ENCODE results near the gene RPL18. TPM values are rescaled to one million over a fixed set of nuclear protein-coding genes. Genes with fewer than 3 reads are reported as not detected.

RPL18 gene
- total and polyA plus RNA-seq, 4 experiments from 2014 or later = 2,084 to 2,448 (median 2,268) TPM

- peak in 4 of 5 donors; percentile 91 to 97 (median 92) for DNase-seq
- no peaks in the 10 kb centered on the region for H3K27me3 Mint-ChIP-seq
- CTCF ChIA-PET (ENCODE audit: partially characterized antibody) = interaction anchor here (2.3 to 2.7 kb wide), 2 partner anchors 7 to 37 kb away, joined by 5 to 16 read pairs; partner anchors contain the start of gene CA11
- intact Hi-C loops (cut with micrococcal nuclease) = loop anchor here (1.0 to 5.0 kb wide), 7 partner anchors 8 to 354 kb away; partner anchors contain the start of genes CA11, GYS1, RPL18 and RUVBL2
- H3K9me3 Mint-ChIP-seq = peaks cover 0 to 4% (median 0%) of the 10 kb centered on the region in 8 donors
- peaks cover 37% of the 10 kb centered on the region for H3K4me1 ChIP-seq (ENCODE audit: insufficient read depth, low read length)
- no peaks in the 10 kb centered on the region for H3K9me3 ChIP-seq (ENCODE audit: control insufficient read depth in 1 of 2, low read length in 2 of 2)
- H3K36me3 Mint-ChIP-seq = peaks cover 0 to 23% of the 10 kb centered on the region in 2 donors
- peak overlapping the region; percentile 89 to 100 (median 99) for H3K4me3 Mint-ChIP-seq
- H3K4me1 Mint-ChIP-seq = peaks cover 20 to 55% (median 36%) of the 10 kb centered on the region in 4 donors
- H3K27ac ChIP-seq (ENCODE audit: low read depth, low read length) = peak overlapping the region; percentile 88
- peak overlapping the region; percentile 52 to 58 for H3K4me3 ChIP-seq (ENCODE audit: low read length in 2 of 2)
- H3K27me3 ChIP-seq (ENCODE audit: insufficient read depth, low read length) = no peaks in the 10 kb centered on the region
- peak overlapping the region; percentile 93 to 100 (median 99) for H3K27ac Mint-ChIP-seq
- POLR2A ChIA-PET (ENCODE audit: partially characterized antibody) = interaction anchor here (0.6 to 3.4 kb wide), 18 partner anchors 7 to 305 kb away, joined by 3 to 70 read pairs (median 6); partner anchors contain the start of genes CA11, FAM83E, RPL18 and SPHK2
- H3K36me3 ChIP-seq (ENCODE audit: insufficient read depth, low read length) = peaks cover 4% of the 10 kb centered on the region
Measured at GRCh38 chr19:48637948-48638830, 19.2 kb upstream of the RPL18 start.

GRCh38 chr19:48637449-48637947 is 18.5 kb upstream of the RPL18 start:
- peaks cover 0 to 4% (median 0%) of the 10 kb centered on the region in 8 donors for H3K9me3 Mint-ChIP-seq
- peak in 4 of 5 donors; percentile 99 to 100 (median 100) for DNase-seq
- peaks cover 3 to 26% of the 10 kb centered on the region in 2 donors for H3K36me3 Mint-ChIP-seq
- ChIA-PET CTCF (ENCODE audit: partially characterized antibody) (interaction anchor here (1.3 to 2.7 kb wide), 3 partner anchors 8 to 38 kb away, joined by 4 to 16 read pairs (median 5); partner anchors contain the start of gene CA11), POLR2A (ENCODE audit: partially characterized antibody) (interaction anchor here (0.6 to 3.4 kb wide), 16 partner anchors 8 to 304 kb away, joined by 3 to 70 read pairs (median 6); partner anchors contain the start of genes CA11, FAM83E, RPL18 and SPHK2)
- peak overlapping the region; percentile 89 to 100 (median 99) for H3K4me3 Mint-ChIP-seq
- Histone ChIP-seq H3K4me3 (ENCODE audit: low read length in 2 of 2) (peak overlapping the region; percentile 52 to 58), H3K36me3 (ENCODE audit: insufficient read depth, low read length) (peaks cover 10% of the 10 kb centered on the region), H3K9me3 (ENCODE audit: control insufficient read depth in 1 of 2, low read length in 2 of 2) (no peaks in the 10 kb centered on the region), H3K27me3 (ENCODE audit: insufficient read depth, low read length) (no peaks in the 10 kb centered on the region), H3K4me1 (ENCODE audit: insufficient read depth, low read length) (peaks cover 44% of the 10 kb centered on the region), H3K27ac (ENCODE audit: low read depth, low read length) (peak overlapping the region; percentile 88)
- H3K27ac Mint-ChIP-seq = peak overlapping the region; percentile 93 to 100 (median 99)
- peaks cover 20 to 55% (median 39%) of the 10 kb centered on the region in 4 donors for H3K4me1 Mint-ChIP-seq
- intact Hi-C loops (cut with micrococcal nuclease) = loop anchor here (1.0 to 5.0 kb wide), 6 partner anchors 13 to 355 kb away; partner anchors contain the start of genes GYS1, RPL18, RUVBL2 and SPHK2
- no peaks in the 10 kb centered on the region for H3K27me3 Mint-ChIP-seq

GRCh38 chr19:48636859-48637448 is 18.0 kb upstream of the RPL18 start, which contains the start of gene DBP:
DBP (minus strand) TSS chr19:48637379; CDS start chr19:48636994, 385 bp downstream.
- peak within 1 kb of the TSS; percentile 89 to 100 (median 99) for H3K4me3 Mint-ChIP-seq
- peak within 1 kb of the TSS; percentile 88 for H3K27ac ChIP-seq (ENCODE audit: low read depth, low read length)
- peaks cover 0 to 4% (median 0%) of the 10 kb centered on the region in 8 donors for H3K9me3 Mint-ChIP-seq
- peaks cover 14% of the 10 kb centered on the region for H3K36me3 ChIP-seq (ENCODE audit: insufficient read depth, low read length)
- no peaks in the 10 kb centered on the region for H3K27me3 Mint-ChIP-seq
- H3K27ac Mint-ChIP-seq = peak within 1 kb of the TSS; percentile 93 to 100 (median 99)
- no peaks in the 10 kb centered on the region for H3K9me3 ChIP-seq (ENCODE audit: control insufficient read depth in 1 of 2, low read length in 2 of 2)
- intact Hi-C loops (cut with micrococcal nuclease) = loop anchor here (1.0 to 5.0 kb wide), 6 partner anchors 13 to 355 kb away; partner anchors contain the start of genes GYS1, RPL18, RUVBL2 and SPHK2
- H3K27me3 ChIP-seq (ENCODE audit: insufficient read depth, low read length) = no peaks in the 10 kb centered on the region
- ChIA-PET CTCF (ENCODE audit: partially characterized antibody) (interaction anchor here (1.3 to 2.7 kb wide), 3 partner anchors 9 to 38 kb away, joined by 4 to 16 read pairs (median 5); partner anchors contain the start of gene CA11), POLR2A (ENCODE audit: partially characterized antibody) (interaction anchor here (0.9 to 3.4 kb wide), 14 partner anchors 9 to 304 kb away, joined by 3 to 70 read pairs (median 7); partner anchors contain the start of genes CA11, FAM83E, RPL18 and SPHK2)
- peaks cover 20 to 56% (median 41%) of the 10 kb centered on the region in 4 donors for H3K4me1 Mint-ChIP-seq
- H3K4me3 ChIP-seq (ENCODE audit: low read length in 2 of 2) = peak within 1 kb of the TSS; percentile 52 to 88
- DNase-seq = peak in 1 of 5 donors; percentile 62
- peaks cover 6 to 30% of the 10 kb centered on the region in 2 donors for H3K36me3 Mint-ChIP-seq
- H3K4me1 ChIP-seq (ENCODE audit: insufficient read depth, low read length) = peaks cover 46% of the 10 kb centered on the region

DNA sequence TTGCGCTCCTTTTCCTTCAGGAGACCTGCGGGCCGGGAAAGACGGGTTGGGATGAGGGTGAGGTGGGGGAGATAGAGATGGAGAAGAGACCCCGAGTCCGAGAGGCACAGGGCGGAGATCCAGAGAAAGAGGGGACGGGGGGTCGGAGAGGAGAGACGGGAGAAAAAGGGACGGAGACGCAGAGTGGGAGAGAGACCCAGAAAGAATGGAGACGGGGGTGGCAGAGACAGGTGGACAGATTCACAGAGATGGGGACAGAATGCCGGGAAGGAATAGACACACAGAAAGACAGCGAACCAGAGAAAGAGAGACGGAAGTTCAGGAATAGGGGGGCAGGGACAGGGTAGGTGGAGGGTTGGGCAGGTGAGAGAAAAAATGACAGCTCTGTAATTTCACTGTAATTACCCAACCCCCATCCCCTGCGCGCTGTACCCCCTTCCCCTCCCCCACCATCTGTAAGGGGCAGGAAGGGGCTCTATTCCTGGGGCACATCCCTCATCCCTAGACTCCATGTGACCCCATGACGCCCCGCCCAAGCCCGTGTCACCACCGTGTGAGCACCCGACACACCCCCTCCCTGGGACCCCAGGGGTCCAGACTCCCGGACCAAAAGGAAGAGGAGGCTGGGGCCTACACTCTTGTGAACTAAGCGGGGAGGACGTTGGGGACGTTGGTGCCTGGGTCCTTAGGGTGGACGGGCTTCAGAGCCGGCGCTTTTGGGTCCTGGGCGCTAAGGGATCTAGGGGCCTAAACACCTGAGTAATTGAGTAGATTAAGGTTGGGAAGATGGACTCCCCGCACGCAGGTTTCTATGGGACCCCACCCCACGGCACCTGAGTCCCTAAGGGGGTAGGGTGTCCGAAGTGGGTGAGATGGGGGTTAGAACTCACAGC is 17.2 kb upstream of the RPL18 start:
- ChIA-PET POLR2A (ENCODE audit: partially characterized antibody) (interaction anchor here (1.2 to 3.4 kb wide), 8 partner anchors 8 to 329 kb away, joined by 3 to 70 read pairs (median 21); partner anchors contain the start of genes CA11, FAM83E, FTL and RPL18), CTCF (ENCODE audit: partially characterized antibody) (interaction anchor here (1.3 to 2.7 kb wide), 3 partner anchors 9 to 39 kb away, joined by 4 to 16 read pairs (median 5); partner anchors contain the start of gene CA11)
- no peaks in the 10 kb centered on the region for H3K27me3 Mint-ChIP-seq
- Histone ChIP-seq H3K9me3 (ENCODE audit: control insufficient read depth in 1 of 2, low read length in 2 of 2) (no peaks in the 10 kb centered on the region), H3K4me1 (ENCODE audit: insufficient read depth, low read length) (peaks cover 46% of the 10 kb centered on the region), H3K4me3 (ENCODE audit: low read length in 2 of 2) (peak overlapping the region; percentile 52 to 88), H3K27me3 (ENCODE audit: insufficient read depth, low read length) (no peaks in the 10 kb centered on the region), H3K27ac (ENCODE audit: low read depth, low read length) (peak overlapping the region; percentile 88), H3K36me3 (ENCODE audit: insufficient read depth, low read length) (peaks cover 20% of the 10 kb centered on the region)
- peak overlapping the region; percentile 89 to 100 (median 99) for H3K4me3 Mint-ChIP-seq
- peaks cover 0 to 4% (median 0%) of the 10 kb centered on the region in 8 donors for H3K9me3 Mint-ChIP-seq
- H3K36me3 Mint-ChIP-seq = peaks cover 11 to 37% of the 10 kb centered on the region in 2 donors
- intact Hi-C loops (cut with micrococcal nuclease) = loop anchor here (1.0 to 5.0 kb wide), 4 partner anchors 48 to 356 kb away; partner anchors contain the start of genes GYS1 and RUVBL2
- DNase-seq = peak in 2 of 5 donors; percentile 18 to 60
- peak overlapping the region; percentile 93 to 99 (median 97) for H3K27ac Mint-ChIP-seq
- H3K4me1 Mint-ChIP-seq = peaks cover 20 to 59% (median 41%) of the 10 kb centered on the region in 4 donors

DNA sequence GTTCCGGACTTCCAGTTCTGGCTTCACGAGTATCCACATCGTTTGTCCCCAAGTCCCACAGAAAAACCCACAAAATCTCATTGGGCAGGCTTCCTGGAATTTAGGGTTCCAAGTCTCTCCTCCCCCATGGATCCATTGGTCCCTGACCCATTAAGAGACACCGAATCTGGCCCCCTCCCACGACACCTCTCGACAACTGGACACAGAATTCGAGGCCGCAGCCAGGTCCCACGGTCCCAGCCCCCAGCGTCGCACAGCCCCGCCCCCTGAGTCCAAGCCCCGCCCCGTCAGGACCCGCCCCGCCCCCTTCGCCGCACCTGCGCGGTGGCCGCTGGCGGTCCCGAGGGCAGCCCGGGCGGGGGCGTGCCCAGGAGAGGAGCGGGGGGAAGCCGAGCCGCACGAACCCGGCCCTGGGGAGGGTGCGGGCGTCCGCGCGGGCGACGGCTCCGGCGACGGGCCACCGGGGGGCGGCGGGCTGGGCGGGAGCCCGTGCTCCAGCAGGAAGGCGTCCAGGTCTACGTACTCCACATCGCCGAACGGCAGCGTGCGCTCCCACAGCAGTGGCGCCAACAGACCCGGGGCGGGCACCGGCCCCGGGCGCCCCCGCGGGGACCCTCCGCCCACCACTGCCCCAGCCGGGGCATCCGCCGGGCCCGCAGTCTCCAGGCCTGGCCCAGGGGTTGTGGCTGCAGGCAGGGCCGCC is 16.4 kb upstream of the RPL18 start:
- Mint-ChIP-seq H3K27me3 (no peaks in the 10 kb centered on the region), H3K4me1 (peaks cover 20 to 62% (median 41%) of the 10 kb centered on the region in 4 donors), H3K9me3 (peaks cover 0 to 4% (median 0%) of the 10 kb centered on the region in 8 donors), H3K36me3 (peaks cover 11 to 41% of the 10 kb centered on the region in 2 donors), H3K4me3 (peak overlapping the region; percentile 89 to 100 (median 99)), H3K27ac (peak overlapping the region; percentile 92 to 98 (median 95))
- peaks cover 46% of the 10 kb centered on the region for H3K4me1 ChIP-seq (ENCODE audit: insufficient read depth, low read length)
- H3K27me3 ChIP-seq (ENCODE audit: insufficient read depth, low read length) = no peaks in the 10 kb centered on the region
- POLR2A ChIA-PET (ENCODE audit: partially characterized antibody) = interaction anchor here (1.2 to 6.4 kb wide), 9 partner anchors 7 to 330 kb away, joined by 3 to 76 read pairs (median 37); partner anchors contain the start of genes CA11, FAM83E, FTL and RPL18
- H3K27ac ChIP-seq (ENCODE audit: low read depth, low read length) = peak overlapping the region; percentile 88
- CTCF ChIA-PET (ENCODE audit: partially characterized antibody) = interaction anchor here (2.3 to 2.7 kb wide), 3 partner anchors 10 to 40 kb away, joined by 5 to 16 read pairs (median 16); partner anchors contain the start of gene CA11
- peaks cover 28% of the 10 kb centered on the region for H3K36me3 ChIP-seq (ENCODE audit: insufficient read depth, low read length)
- peak overlapping the region; percentile 52 to 88 for H3K4me3 ChIP-seq (ENCODE audit: low read length in 2 of 2)
- DNase-seq = peak; percentile 67 to 73 (median 69)
- no peaks in the 10 kb centered on the region for H3K9me3 ChIP-seq (ENCODE audit: control insufficient read depth in 1 of 2, low read length in 2 of 2)
- intact Hi-C loops (cut with micrococcal nuclease) = loop anchor here (1.0 to 5.0 kb wide), 2 partner anchors 47 to 357 kb away; partner anchors contain the start of genes GYS1 and RUVBL2

Measured in CD4-positive, alpha-beta memory T cell (primary cell).